A549 (cell line): ENCODE data around the gene ILRUN. TPM values are rescaled to one million over a fixed set of nuclear protein-coding genes. Genes with fewer than 3 reads are reported as not detected.

Experiments
- ATAC-seq, 2 experiments: fragments of 200-7000 bp in 1 of 2; fragments of >200 bp in 1 of 2; cut with Nextera tagmentation in 1 of 2; cut with Tn5 transposase in 1 of 2; 3 replicates each; pipeline versions ENCODE4 v1.8.0 to v1.9.1; 2018 to 2020; ENCODE audit warnings: mild to moderate bottlenecking in 1 of 2, moderate library complexity in 1 of 2
- CTCF ChIA-PET: fragments of 300-600 bp; sonication (Branson Sonifier 250); formaldehyde crosslinking; extraction: SDS; loops from one replicate; lab custom pipeline; 2021; ENCODE audit warnings: antibody characterized with exemption, inconsistent platforms; lab: Yijun Ruan, JAX
- POLR2A ChIA-PET: fragments of 350-600 bp; formaldehyde crosslinking; extraction: SDS; loops from one replicate; lab custom pipeline; 2021; ENCODE audit warnings: antibody characterized with exemption, inconsistent platforms; lab: Yijun Ruan, JAX
- DNase-seq, 2 experiments: peaks; one replicate each; pipeline versions ENCODE4 v3.0.0 to v3.0.0-alpha.2; 2011 to 2016; ENCODE audit warnings: low read depth in 1 of 2, low spot score in 1 of 2
- FAIRE-seq: peaks from 2 replicates; lab custom pipeline; 2011; peaks lifted over from hg19 to GRCh38; lab: Jason Lieb, UNC
- H3K27ac ChIP-seq, 2 experiments: fragments of >200 bp; sonication (Bioruptor Twin); formaldehyde crosslinking; 3 replicates each; pipeline ENCODE4 v1.5.1; 2016 to 2017
- H3K4me1 ChIP-seq: fragments of >200 bp; sonication (Bioruptor Twin); formaldehyde crosslinking; 3 replicates; pipeline ENCODE4 v1.6.1; 2016
- H3K4me2 ChIP-seq: fragments of >200 bp; sonication (Bioruptor Twin); formaldehyde crosslinking; 3 replicates; pipeline ENCODE4 v1.6.1; 2016
- H3K4me3 ChIP-seq: fragments of >200 bp; sonication (Bioruptor Twin); formaldehyde crosslinking; 3 replicates; pipeline ENCODE4 v1.5.1; 2016
- H3K9me3 ChIP-seq: fragments of >200 bp; sonication (Bioruptor Twin); formaldehyde crosslinking; 3 replicates; pipeline ENCODE4 v1.6.1; 2016
- BCL3 ChIP-seq: fragments of >200 bp; sonication (Bioruptor Twin); formaldehyde crosslinking; IDR thresholded peaks from 3 replicates; pipeline ENCODE4 v1.6.1; 2016
- CBX8 ChIP-seq: fragments of 200-600 bp; sonication (generic); IDR thresholded peaks from 2 replicates; pipeline ENCODE4 v1.6.1; 2016
- CTCF ChIP-seq: fragments of >200 bp; sonication (Bioruptor Twin); formaldehyde crosslinking; IDR thresholded peaks from 3 replicates; pipeline ENCODE4 v1.5.1; 2016
- EHF ChIP-seq: fragments of 250-450 bp; sonication (Bioruptor Pico); IDR thresholded peaks from 2 replicates; pipeline ENCODE4 v1.5.0; 2020; ENCODE audit warnings: mild to moderate bottlenecking
- EHMT2 ChIP-seq: fragments of 200-600 bp; sonication (generic); IDR thresholded peaks from 2 replicates; pipeline ENCODE4 v1.6.1; 2016; ENCODE audit warnings: antibody characterized with exemption, low read depth, mild to moderate bottlenecking, moderate library complexity
- ESRRA ChIP-seq: fragments of 150-350 bp; IDR thresholded peaks from 2 replicates; pipeline ENCODE4 v1.6.1; 2014; ENCODE audit warnings: mild to moderate bottlenecking, low read length, borderline replicate concordance
- HEYL ChIP-seq: fragments of 250-450 bp; sonication (Bioruptor Pico); IDR thresholded peaks from 2 replicates; pipeline ENCODE4 v1.8.0; 2021; ENCODE audit warnings: mild to moderate bottlenecking, moderate library complexity
- HOXA7 ChIP-seq: fragments of 250-450 bp; sonication (Bioruptor Pico); IDR thresholded peaks from 2 replicates; pipeline ENCODE4 v1.5.0; 2020; ENCODE audit warnings: mild to moderate bottlenecking, moderate library complexity
- HOXB13 ChIP-seq: fragments of 250-450 bp; sonication (Bioruptor Pico); IDR thresholded peaks from 2 replicates; pipeline ENCODE4 v1.5.0; 2020; ENCODE audit warnings: low read depth, mild to moderate bottlenecking, moderate library complexity
- JUNB ChIP-seq: fragments of >200 bp; sonication (Bioruptor Twin); formaldehyde crosslinking; IDR thresholded peaks from 2 replicates; pipeline ENCODE4 v1.6.1; 2016
- KDM5A ChIP-seq: fragments of 200-600 bp; sonication (generic); IDR thresholded peaks from 2 replicates; pipeline ENCODE4 v1.6.1; 2016; ENCODE audit warnings: antibody characterized with exemption, mild to moderate bottlenecking
- MAZ ChIP-seq: fragments of 150-350 bp; IDR thresholded peaks from 2 replicates; pipeline ENCODE4 v1.6.1; 2014; ENCODE audit warnings: antibody characterized with exemption, low read depth, low read length, borderline replicate concordance
- MYC ChIP-seq: IDR thresholded peaks from 2 replicates; pipeline ENCODE4 v1.6.1; 2012; ENCODE audit warnings: mild to moderate bottlenecking, inconsistent platforms, low read length, improper control_type of control experiment, borderline replicate concordance
- PBX3 ChIP-seq: IDR thresholded peaks from 2 replicates; pipeline ENCODE4 v1.6.1; 2012
- POLR2A ChIP-seq: IDR thresholded peaks from 2 replicates; pipeline ENCODE4 v1.6.1; 2012; ENCODE audit warnings: mild to moderate bottlenecking, low read length
- REST ChIP-seq: fragments of 200-600 bp; sonication (generic); IDR thresholded peaks from 2 replicates; pipeline ENCODE4 v1.6.1; 2016; ENCODE audit warnings: antibody characterized with exemption, mild to moderate bottlenecking, moderate library complexity
- SREBF2 ChIP-seq: fragments of 450-650 bp; IDR thresholded peaks from 2 replicates; pipeline ENCODE4 v1.6.1; 2014; ENCODE audit warnings: mild to moderate bottlenecking, moderate library complexity
- USF2 ChIP-seq: fragments of 450-650 bp; IDR thresholded peaks from 2 replicates; pipeline ENCODE4 v1.6.1; 2014; ENCODE audit warnings: antibody characterized with exemption
- ZSCAN20 ChIP-seq: fragments of 250-450 bp; sonication (Bioruptor Pico); IDR thresholded peaks from 2 replicates; pipeline ENCODE4 v1.8.0; 2022; ENCODE audit warnings: mild to moderate bottlenecking, moderate library complexity
- WGBS: methylation state at CpG from one replicate; pipeline ENCODE4 v1.1.6; 2017; ENCODE audit errors: missing lambda C conversion rate; 5-methylcytosine and 5-hydroxymethylcytosine counted together
- polyA plus RNA-seq, 4 experiments: library from polyadenylated mRNA; depleted of rRNA in 3 of 4; stranded (reverse); fragments of >200 nt; fragmentation: RNase III in 1 of 4; extraction: RNeasy Plus Mini Kit Qiagen cat#74134 plus additional on column Dnase treatment in 1 of 4; gene quantifications; 2 replicates in 3 of 4; 3 replicates in 1 of 4; pipeline ENCODE4 v1.2.3, GENCODE V29; 2011 to 2017
- TF ChIP-seq, protein P1 (sequence below): IDR thresholded peaks from 2 replicates; pipeline ENCODE4 v1.6.1; 2012
- TF ChIP-seq, protein P2 (sequence below): fragments of 250-450 bp; sonication (Bioruptor Pico); IDR thresholded peaks from 2 replicates; pipeline ENCODE4 v1.5.0; 2020; ENCODE audit warnings: low read depth, mild to moderate bottlenecking, moderate library complexity

Gene ILRUN
- polyA plus RNA-seq, 2 of the 4 experiments (the other 2 are of a cell fraction), result 28.6 to 36.1 TPM

DNA sequence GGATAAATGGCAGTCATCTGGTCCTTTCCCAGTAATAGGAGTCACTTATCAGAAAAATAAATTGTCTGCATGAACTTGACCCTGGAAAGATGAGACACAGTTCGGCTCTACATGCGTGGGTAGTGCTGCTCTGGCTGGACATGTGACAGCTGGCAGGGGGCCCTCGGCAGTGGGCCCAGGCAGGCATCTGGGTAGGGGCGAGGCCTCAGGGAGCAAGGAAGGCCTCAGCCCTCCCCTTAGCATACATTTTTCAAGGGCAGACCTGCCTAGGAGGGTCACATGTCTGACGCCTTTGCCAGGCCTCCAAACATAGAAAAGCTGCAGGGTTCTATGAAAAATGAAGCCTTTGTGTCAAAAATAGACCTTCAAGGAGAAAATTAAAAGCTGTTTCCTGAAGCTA, 12.8 kb upstream of the ILRUN start:
- POLR2A ChIA-PET, result no interaction called here
- WGBS, result 62% methylated on average over 5 of the region's 5 CpGs
- no peak for FAIRE-seq
- no peaks in the 10 kb centered on the region for H3K9me3 ChIP-seq
- TF ChIP-seq, protein P1, sequence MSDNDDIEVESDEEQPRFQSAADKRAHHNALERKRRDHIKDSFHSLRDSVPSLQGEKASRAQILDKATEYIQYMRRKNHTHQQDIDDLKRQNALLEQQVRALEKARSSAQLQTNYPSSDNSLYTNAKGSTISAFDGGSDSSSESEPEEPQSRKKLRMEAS, result no peak
- no peak for TF ChIP-seq MAZ
- TF ChIP-seq USF2, result no peak
- TF ChIP-seq BCL3, result no peak
- TF ChIP-seq ZSCAN20, result no peak
- no peak for TF ChIP-seq MYC
- no peak for TF ChIP-seq REST
- TF ChIP-seq SREBF2, result no peak
- TF ChIP-seq EHF (CRISPR knock-in tag), result no peak
- no peak for TF ChIP-seq KDM5A
- no peak for TF ChIP-seq PBX3
- no peak for ATAC-seq
- DNase-seq, result no peak
- no peak overlapping the region for H3K4me2 ChIP-seq
- H3K4me1 ChIP-seq, result peaks cover 8% of the 10 kb centered on the region; the same call in 1 of the 3 replicates
- H3K4me3 ChIP-seq, result no peak overlapping the region
- H3K27ac ChIP-seq, result 0 out of 6 replicates have a peak overlapping the region, but pooled peaks of 1 of the 2 experiments have one; percentile 35
- CTCF ChIA-PET, result interaction anchor here (1.8 kb wide), 1 partner anchor 182 kb away, joined by 4 read pairs; no protein-coding TSS in a partner anchor

DNA sequence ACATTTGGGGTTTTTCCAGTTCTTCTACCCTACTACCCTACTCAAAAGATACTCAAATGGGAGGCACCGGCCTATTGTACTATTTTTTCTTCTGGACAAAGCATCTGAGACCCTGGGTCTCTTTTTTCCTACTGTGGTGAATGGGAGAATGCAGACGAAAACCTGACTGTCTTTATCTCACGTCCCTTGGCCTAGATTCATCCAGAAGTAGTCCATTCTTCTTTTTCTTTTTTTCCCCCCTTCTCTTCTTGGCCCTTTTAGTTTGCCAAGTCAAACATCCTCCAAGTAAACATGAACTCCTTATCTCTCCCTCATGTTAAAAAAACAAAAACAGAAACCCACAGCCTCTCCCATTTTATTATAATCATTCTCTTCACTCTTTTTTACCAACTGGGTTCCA, 8.7 kb upstream of the ILRUN start:
- ATAC-seq (no peak), DNase-seq (no peak)
- Histone ChIP-seq H3K4me2 (peak overlapping the region; percentile 37; the same call in 1 of the 3 replicates), H3K4me1 (peaks cover 8% of the 10 kb centered on the region; the same call in 1 of the 3 replicates)
- 44% methylated on average over 3 of the region's 3 CpGs for WGBS
- POLR2A ChIA-PET, result no interaction called here
- no peak for TF ChIP-seq JUNB
- TF ChIP-seq HOXB13 (CRISPR knock-in tag), result no peak
- no peak for TF ChIP-seq CBX8
- TF ChIP-seq MAZ, result no peak
- no peak for TF ChIP-seq EHMT2
- no peak for TF ChIP-seq ESRRA
- TF ChIP-seq, protein P1, result no peak
- TF ChIP-seq HEYL, result no peak
- TF ChIP-seq POLR2A, result no peak
- no peak for TF ChIP-seq BCL3
- no peak for TF ChIP-seq KDM5A
- TF ChIP-seq, protein P2, sequence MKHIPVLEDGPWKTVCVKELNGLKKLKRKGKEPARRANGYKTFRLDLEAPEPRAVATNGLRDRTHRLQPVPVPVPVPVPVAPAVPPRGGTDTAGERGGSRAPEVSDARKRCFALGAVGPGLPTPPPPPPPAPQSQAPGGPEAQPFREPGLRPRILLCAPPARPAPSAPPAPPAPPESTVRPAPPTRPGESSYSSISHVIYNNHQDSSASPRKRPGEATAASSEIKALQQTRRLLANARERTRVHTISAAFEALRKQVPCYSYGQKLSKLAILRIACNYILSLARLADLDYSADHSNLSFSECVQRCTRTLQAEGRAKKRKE (CRISPR knock-in tag), result no peak
- TF ChIP-seq EHF (CRISPR knock-in tag), result no peak
- TF ChIP-seq HOXA7 (CRISPR knock-in tag), result no peak
- TF ChIP-seq CTCF, result no peak
- TF ChIP-seq, all 56 proteins: peak for 0
- no peak for FAIRE-seq
- CTCF ChIA-PET, result no interaction called here
- Histone ChIP-seq H3K27ac (peak overlapping the region in 1 of 2 experiments; percentile 11; a peak in 1 of 6 replicates), H3K4me3 (no peak overlapping the region), H3K9me3 (no peaks in the 10 kb centered on the region)
